ENCODE measurements around the gene PDZD8. TPM values are rescaled to one million over a fixed set of nuclear protein-coding genes. Genes with fewer than 3 reads are reported as not detected.

The PDZD8 gene
- polyA plus RNA-seq, 2 of the 4 experiments (the other 2 are of a cell fraction) = 27.4 to 76.7 TPM

DNA sequence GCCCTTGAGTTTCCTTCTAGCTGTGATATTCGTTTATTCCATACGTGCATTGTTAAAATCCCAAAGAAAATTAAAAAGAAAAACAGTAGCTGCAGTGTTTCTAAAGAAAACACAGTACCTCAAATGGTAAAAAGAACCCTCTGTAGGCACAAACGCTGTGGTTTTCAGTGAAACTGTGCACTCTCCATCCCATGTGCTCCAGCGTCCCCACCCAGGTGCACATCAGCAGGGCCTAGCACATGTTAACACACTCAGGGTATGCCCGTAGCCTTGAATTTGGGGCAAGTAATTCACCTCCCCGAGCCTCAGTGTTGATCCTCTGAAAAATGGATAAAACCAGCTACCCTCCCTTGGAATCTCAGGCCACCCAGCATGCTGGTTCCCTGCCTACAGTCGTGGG is 124.8 kb downstream of the PDZD8 start (continued):
- TF ChIP-seq RFX5 (IDR thresholded peaks at IDR 0.05) = no peak
- TF ChIP-seq SMC3 (IDR thresholded peaks at IDR 0.05) = no peak

DNA sequence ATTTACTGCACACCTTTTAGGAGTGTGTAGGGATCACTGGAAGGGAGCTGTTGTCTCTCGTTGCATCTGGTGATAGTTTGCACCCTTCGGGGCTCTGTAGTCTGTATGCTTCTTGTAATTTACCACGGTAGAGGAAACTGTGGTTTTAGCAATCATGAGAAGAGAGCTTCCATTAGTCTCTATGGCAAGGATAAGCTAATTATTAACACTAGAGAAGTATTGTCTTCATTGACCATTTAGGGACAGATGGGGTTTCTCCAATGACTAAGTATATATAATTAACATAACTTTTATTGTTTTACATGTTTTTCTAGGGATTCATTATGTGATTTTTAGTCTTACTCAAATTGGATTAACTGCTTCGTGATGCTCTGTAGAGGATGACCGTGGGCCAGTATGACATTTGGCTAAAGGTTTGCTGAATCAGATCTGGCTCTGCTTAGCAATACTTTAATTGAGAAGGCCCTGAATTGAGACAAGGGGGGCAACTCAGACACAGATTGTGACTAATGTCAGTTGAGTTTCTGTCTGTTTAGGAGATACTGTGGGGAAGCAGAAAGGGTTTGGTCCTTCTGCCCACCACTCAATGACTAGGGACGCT is 125.6 kb downstream of the PDZD8 start:
- no peak overlapping the region for H3K27ac ChIP-seq
- 0 out of 3 replicates have a peak, but pooled peaks cover 3% of the 10 kb centered on the region for H3K4me1 ChIP-seq
- DNase-seq (ENCODE audit: low read depth in 1 of 2, low spot score in 1 of 2) (no peak), ATAC-seq (no peak), FAIRE-seq (no peak)
- CTCF ChIA-PET = interaction anchor here (0.8 to 1.1 kb wide), 3 partner anchors 33 to 37 kb away, joined by 3 read pairs; no protein-coding TSS in a partner anchor
- no peak overlapping the region for H3K4me3 ChIP-seq
- POLR2A ChIA-PET = no interaction called here
- H3K4me2 ChIP-seq = no peak overlapping the region
- 53% methylated on average over 6 of the region's 6 CpGs for WGBS (ENCODE audit: missing lambda C conversion rate)
- H3K9me3 ChIP-seq = no peaks in the 10 kb centered on the region
- TF ChIP-seq FOSL2 (IDR thresholded peaks at IDR 0.05) = no peak
- no peak for TF ChIP-seq FOSL2 (CRISPR knock-in tag; IDR thresholded peaks at IDR 0.05)
- TF ChIP-seq POLR2A (IDR thresholded peaks at IDR 0.05; ENCODE audit: low read length) = no peak
- TF ChIP-seq, protein P1, sequence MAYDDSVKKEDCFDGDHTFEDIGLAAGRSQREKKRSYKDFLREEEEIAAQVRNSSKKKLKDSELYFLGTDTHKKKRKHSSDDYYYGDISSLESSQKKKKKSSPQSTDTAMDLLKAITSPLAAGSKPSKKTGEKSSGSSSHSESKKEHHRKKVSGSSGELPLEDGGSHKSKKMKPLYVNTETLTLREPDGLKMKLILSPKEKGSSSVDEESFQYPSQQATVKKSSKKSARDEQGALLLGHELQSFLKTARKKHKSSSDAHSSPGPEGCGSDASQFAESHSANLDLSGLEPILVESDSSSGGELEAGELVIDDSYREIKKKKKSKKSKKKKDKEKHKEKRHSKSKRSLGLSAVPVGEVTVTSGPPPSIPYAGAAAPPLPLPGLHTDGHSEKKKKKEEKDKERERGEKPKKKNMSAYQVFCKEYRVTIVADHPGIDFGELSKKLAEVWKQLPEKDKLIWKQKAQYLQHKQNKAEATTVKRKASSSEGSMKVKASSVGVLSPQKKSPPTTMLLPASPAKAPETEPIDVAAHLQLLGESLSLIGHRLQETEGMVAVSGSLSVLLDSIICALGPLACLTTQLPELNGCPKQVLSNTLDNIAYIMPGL (CRISPR knock-in tag; IDR thresholded peaks at IDR 0.05; ENCODE audit: borderline replicate concordance) = no peak
- no peak for TF ChIP-seq RARB (CRISPR knock-in tag; IDR thresholded peaks at IDR 0.05)
- TF ChIP-seq RCOR1 (IDR thresholded peaks at IDR 0.05; ENCODE audit: low read depth, low read length) = no peak
- TF ChIP-seq FOXS1 (CRISPR knock-in tag; IDR thresholded peaks at IDR 0.05) = no peak
- TF ChIP-seq, protein P2, sequence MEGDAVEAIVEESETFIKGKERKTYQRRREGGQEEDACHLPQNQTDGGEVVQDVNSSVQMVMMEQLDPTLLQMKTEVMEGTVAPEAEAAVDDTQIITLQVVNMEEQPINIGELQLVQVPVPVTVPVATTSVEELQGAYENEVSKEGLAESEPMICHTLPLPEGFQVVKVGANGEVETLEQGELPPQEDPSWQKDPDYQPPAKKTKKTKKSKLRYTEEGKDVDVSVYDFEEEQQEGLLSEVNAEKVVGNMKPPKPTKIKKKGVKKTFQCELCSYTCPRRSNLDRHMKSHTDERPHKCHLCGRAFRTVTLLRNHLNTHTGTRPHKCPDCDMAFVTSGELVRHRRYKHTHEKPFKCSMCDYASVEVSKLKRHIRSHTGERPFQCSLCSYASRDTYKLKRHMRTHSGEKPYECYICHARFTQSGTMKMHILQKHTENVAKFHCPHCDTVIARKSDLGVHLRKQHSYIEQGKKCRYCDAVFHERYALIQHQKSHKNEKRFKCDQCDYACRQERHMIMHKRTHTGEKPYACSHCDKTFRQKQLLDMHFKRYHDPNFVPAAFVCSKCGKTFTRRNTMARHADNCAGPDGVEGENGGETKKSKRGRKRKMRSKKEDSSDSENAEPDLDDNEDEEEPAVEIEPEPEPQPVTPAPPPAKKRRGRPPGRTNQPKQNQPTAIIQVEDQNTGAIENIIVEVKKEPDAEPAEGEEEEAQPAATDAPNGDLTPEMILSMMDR (IDR thresholded peaks at IDR 0.05) = no peak
- no peak for TF ChIP-seq EHF (CRISPR knock-in tag; IDR thresholded peaks at IDR 0.05)
- no peak for TF ChIP-seq CHD4 (IDR thresholded peaks at IDR 0.05; ENCODE audit: borderline replicate concordance)
- TF ChIP-seq, protein P3, sequence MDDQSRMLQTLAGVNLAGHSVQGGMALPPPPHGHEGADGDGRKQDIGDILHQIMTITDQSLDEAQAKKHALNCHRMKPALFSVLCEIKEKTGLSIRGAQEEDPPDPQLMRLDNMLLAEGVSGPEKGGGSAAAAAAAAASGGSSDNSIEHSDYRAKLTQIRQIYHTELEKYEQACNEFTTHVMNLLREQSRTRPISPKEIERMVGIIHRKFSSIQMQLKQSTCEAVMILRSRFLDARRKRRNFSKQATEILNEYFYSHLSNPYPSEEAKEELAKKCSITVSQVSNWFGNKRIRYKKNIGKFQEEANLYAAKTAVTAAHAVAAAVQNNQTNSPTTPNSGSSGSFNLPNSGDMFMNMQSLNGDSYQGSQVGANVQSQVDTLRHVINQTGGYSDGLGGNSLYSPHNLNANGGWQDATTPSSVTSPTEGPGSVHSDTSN (IDR thresholded peaks at IDR 0.05) = no peak
- TF ChIP-seq, protein P4, sequence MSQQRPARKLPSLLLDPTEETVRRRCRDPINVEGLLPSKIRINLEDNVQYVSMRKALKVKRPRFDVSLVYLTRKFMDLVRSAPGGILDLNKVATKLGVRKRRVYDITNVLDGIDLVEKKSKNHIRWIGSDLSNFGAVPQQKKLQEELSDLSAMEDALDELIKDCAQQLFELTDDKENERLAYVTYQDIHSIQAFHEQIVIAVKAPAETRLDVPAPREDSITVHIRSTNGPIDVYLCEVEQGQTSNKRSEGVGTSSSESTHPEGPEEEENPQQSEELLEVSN (IDR thresholded peaks at IDR 0.05; ENCODE audit: borderline replicate concordance, low read depth) = no peak
- TF ChIP-seq EP300 (IDR thresholded peaks at IDR 0.05) = no peak
- TF ChIP-seq FOSB (CRISPR knock-in tag; IDR thresholded peaks at IDR 0.05) = no peak
- TF ChIP-seq CBX8 (IDR thresholded peaks at IDR 0.05) = no peak
- TF ChIP-seq, protein P5, sequence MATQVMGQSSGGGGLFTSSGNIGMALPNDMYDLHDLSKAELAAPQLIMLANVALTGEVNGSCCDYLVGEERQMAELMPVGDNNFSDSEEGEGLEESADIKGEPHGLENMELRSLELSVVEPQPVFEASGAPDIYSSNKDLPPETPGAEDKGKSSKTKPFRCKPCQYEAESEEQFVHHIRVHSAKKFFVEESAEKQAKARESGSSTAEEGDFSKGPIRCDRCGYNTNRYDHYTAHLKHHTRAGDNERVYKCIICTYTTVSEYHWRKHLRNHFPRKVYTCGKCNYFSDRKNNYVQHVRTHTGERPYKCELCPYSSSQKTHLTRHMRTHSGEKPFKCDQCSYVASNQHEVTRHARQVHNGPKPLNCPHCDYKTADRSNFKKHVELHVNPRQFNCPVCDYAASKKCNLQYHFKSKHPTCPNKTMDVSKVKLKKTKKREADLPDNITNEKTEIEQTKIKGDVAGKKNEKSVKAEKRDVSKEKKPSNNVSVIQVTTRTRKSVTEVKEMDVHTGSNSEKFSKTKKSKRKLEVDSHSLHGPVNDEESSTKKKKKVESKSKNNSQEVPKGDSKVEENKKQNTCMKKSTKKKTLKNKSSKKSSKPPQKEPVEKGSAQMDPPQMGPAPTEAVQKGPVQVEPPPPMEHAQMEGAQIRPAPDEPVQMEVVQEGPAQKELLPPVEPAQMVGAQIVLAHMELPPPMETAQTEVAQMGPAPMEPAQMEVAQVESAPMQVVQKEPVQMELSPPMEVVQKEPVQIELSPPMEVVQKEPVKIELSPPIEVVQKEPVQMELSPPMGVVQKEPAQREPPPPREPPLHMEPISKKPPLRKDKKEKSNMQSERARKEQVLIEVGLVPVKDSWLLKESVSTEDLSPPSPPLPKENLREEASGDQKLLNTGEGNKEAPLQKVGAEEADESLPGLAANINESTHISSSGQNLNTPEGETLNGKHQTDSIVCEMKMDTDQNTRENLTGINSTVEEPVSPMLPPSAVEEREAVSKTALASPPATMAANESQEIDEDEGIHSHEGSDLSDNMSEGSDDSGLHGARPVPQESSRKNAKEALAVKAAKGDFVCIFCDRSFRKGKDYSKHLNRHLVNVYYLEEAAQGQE (IDR thresholded peaks at IDR 0.05) = no peak
- TF ChIP-seq, protein P6, sequence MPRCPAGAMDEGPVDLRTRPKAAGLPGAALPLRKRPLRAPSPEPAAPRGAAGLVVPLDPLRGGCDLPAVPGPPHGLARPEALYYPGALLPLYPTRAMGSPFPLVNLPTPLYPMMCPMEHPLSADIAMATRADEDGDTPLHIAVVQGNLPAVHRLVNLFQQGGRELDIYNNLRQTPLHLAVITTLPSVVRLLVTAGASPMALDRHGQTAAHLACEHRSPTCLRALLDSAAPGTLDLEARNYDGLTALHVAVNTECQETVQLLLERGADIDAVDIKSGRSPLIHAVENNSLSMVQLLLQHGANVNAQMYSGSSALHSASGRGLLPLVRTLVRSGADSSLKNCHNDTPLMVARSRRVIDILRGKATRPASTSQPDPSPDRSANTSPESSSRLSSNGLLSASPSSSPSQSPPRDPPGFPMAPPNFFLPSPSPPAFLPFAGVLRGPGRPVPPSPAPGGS (IDR thresholded peaks at IDR 0.05) = no peak
- TF ChIP-seq, protein P7, sequence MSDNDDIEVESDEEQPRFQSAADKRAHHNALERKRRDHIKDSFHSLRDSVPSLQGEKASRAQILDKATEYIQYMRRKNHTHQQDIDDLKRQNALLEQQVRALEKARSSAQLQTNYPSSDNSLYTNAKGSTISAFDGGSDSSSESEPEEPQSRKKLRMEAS (IDR thresholded peaks at IDR 0.05) = no peak

Data from A549 (cell line).